HCT116 (cell line): Measurements from ENCODE around the gene MFRP.

Experiments used
- CBX3 ChIP-seq: IDR thresholded peaks from 2 replicates; pipeline ENCODE4 v1.6.1; 2012; ENCODE audit warnings: low read depth
- EZH2phosphoT487 ChIP-seq: fragments of 200-600 bp; IDR thresholded peaks from 2 replicates; pipeline ENCODE4 v1.6.1; 2018; ENCODE audit warnings: antibody characterized with exemption, borderline replicate concordance
- POLR2A ChIP-seq: IDR thresholded peaks from 2 replicates; pipeline ENCODE4 v1.7.0; 2011; ENCODE audit warnings: borderline replicate concordance; ENCODE audit not compliant: insufficient read depth, insufficient read length; ENCODE audit errors: extremely low read depth
- POLR2AphosphoS5 ChIP-seq: IDR thresholded peaks from 2 replicates; pipeline ENCODE4 v1.6.1; 2011; ENCODE audit warnings: mild to moderate bottlenecking, low read depth, low read length, moderate library complexity
- RAD21 ChIP-seq: IDR thresholded peaks from 2 replicates; pipeline ENCODE4 v1.6.1; 2012; ENCODE audit warnings: low read depth, mild to moderate bottlenecking
- YY1 ChIP-seq: IDR thresholded peaks from 2 replicates; pipeline ENCODE4 v1.6.1; 2011; ENCODE audit warnings: low read length, low read depth, moderate library complexity, mild to moderate bottlenecking; ENCODE audit not compliant: insufficient replicate concordance; ENCODE audit errors: extremely low read depth
- ZNF274 ChIP-seq: fragments of 200-500 bp; sonication (Bioruptor generic); IDR thresholded peaks from 2 replicates; pipeline ENCODE4 v1.6.1; 2014; ENCODE audit warnings: mild to moderate bottlenecking, low read depth, low read length, inconsistent platforms
- TF ChIP-seq, protein P1 (sequence below): IDR thresholded peaks from 2 replicates; pipeline ENCODE4 v1.6.1; 2012
- TF ChIP-seq, protein P2 (sequence below), 3 experiments: fragments of 200-600 bp in 1 of 3; sonication (generic) in 1 of 3; IDR thresholded peaks in 2 of 3; conservative IDR thresholded peaks in 1 of 3; 2 replicates each; pipeline ENCODE4 v1.5.1; 2012 to 2017; ENCODE audit warnings: low read depth in 2 of 3, low read length in 2 of 3, antibody characterized with exemption in 1 of 3, borderline replicate concordance in 1 of 3, control low read depth in 1 of 3, mild to moderate bottlenecking in 1 of 3, mixed read lengths in 1 of 3, mixed run types in 1 of 3, moderate library complexity in 1 of 3; ENCODE audit not compliant: insufficient read depth in 1 of 3
- TF ChIP-seq, protein P3 (sequence below): IDR thresholded peaks from 2 replicates; pipeline ENCODE4 v1.6.1; 2011; ENCODE audit warnings: mild to moderate bottlenecking, low read length, moderate library complexity; ENCODE audit not compliant: insufficient replicate concordance; ENCODE audit errors: extremely low read depth
- TF ChIP-seq, protein P4 (sequence below): IDR thresholded peaks from 2 replicates; pipeline ENCODE4 v1.6.1; 2012; ENCODE audit warnings: low read depth

DNA sequence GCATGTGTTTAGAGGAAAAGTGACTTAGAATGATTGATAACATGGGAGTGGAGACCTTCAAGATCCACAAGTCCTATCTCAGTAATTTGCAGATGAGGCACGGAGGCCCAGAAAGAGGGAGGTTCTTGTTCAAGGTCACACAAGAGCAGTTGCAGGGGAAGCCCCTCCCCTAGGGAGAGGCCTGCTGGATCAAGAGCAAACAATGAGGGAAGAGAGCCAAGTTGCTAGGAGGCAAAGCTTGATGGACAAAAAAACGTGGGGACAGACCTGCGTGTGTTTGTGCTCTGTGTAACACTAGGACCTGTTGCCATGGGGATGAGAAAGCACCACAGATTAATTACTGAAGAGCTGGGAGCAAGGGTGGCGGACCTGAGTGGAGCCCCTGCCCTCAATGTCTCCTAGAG lies 6.4 kb upstream of the MFRP start:
- TF ChIP-seq EZH2phosphoT487 (no peak), RAD21 (no peak), POLR2A (no peak), POLR2AphosphoS5 (no peak), YY1 (no peak), CBX3 (no peak), ZNF274 (no peak)
- TF ChIP-seq, protein P1, sequence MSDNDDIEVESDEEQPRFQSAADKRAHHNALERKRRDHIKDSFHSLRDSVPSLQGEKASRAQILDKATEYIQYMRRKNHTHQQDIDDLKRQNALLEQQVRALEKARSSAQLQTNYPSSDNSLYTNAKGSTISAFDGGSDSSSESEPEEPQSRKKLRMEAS: no peak
- TF ChIP-seq, protein P2, sequence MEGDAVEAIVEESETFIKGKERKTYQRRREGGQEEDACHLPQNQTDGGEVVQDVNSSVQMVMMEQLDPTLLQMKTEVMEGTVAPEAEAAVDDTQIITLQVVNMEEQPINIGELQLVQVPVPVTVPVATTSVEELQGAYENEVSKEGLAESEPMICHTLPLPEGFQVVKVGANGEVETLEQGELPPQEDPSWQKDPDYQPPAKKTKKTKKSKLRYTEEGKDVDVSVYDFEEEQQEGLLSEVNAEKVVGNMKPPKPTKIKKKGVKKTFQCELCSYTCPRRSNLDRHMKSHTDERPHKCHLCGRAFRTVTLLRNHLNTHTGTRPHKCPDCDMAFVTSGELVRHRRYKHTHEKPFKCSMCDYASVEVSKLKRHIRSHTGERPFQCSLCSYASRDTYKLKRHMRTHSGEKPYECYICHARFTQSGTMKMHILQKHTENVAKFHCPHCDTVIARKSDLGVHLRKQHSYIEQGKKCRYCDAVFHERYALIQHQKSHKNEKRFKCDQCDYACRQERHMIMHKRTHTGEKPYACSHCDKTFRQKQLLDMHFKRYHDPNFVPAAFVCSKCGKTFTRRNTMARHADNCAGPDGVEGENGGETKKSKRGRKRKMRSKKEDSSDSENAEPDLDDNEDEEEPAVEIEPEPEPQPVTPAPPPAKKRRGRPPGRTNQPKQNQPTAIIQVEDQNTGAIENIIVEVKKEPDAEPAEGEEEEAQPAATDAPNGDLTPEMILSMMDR (IDR thresholded peaks at IDR 0.05 in 2 of 3, conservative IDR thresholded peaks at IDR 0.05 in 1 of 3; ENCODE audit: borderline replicate concordance in 1 of 3, insufficient read depth in 1 of 3, low read depth in 2 of 3, low read length in 2 of 3): no peak
- TF ChIP-seq, protein P3, sequence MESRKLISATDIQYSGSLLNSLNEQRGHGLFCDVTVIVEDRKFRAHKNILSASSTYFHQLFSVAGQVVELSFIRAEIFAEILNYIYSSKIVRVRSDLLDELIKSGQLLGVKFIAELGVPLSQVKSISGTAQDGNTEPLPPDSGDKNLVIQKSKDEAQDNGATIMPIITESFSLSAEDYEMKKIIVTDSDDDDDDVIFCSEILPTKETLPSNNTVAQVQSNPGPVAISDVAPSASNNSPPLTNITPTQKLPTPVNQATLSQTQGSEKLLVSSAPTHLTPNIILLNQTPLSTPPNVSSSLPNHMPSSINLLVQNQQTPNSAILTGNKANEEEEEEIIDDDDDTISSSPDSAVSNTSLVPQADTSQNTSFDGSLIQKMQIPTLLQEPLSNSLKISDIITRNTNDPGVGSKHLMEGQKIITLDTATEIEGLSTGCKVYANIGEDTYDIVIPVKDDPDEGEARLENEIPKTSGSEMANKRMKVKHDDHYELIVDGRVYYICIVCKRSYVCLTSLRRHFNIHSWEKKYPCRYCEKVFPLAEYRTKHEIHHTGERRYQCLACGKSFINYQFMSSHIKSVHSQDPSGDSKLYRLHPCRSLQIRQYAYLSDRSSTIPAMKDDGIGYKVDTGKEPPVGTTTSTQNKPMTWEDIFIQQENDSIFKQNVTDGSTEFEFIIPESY: no peak
- TF ChIP-seq, protein P4, sequence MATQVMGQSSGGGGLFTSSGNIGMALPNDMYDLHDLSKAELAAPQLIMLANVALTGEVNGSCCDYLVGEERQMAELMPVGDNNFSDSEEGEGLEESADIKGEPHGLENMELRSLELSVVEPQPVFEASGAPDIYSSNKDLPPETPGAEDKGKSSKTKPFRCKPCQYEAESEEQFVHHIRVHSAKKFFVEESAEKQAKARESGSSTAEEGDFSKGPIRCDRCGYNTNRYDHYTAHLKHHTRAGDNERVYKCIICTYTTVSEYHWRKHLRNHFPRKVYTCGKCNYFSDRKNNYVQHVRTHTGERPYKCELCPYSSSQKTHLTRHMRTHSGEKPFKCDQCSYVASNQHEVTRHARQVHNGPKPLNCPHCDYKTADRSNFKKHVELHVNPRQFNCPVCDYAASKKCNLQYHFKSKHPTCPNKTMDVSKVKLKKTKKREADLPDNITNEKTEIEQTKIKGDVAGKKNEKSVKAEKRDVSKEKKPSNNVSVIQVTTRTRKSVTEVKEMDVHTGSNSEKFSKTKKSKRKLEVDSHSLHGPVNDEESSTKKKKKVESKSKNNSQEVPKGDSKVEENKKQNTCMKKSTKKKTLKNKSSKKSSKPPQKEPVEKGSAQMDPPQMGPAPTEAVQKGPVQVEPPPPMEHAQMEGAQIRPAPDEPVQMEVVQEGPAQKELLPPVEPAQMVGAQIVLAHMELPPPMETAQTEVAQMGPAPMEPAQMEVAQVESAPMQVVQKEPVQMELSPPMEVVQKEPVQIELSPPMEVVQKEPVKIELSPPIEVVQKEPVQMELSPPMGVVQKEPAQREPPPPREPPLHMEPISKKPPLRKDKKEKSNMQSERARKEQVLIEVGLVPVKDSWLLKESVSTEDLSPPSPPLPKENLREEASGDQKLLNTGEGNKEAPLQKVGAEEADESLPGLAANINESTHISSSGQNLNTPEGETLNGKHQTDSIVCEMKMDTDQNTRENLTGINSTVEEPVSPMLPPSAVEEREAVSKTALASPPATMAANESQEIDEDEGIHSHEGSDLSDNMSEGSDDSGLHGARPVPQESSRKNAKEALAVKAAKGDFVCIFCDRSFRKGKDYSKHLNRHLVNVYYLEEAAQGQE: no peak
